ENCODE results near the gene GGCX.
A peak's percentile ranks its signal among the peaks of the same experiment; 100 is the strongest.

GRCh38 chr2:85551698-85552678 is 9.3 kb downstream of the GGCX start:
- TF ChIP-seq CTCF (IDR thresholded peaks at IDR 0.05) (peak; percentile 85 to 94 (median 94)), POLR2AphosphoS5 (IDR thresholded peaks at IDR 0.05) (peak in 2 of 3 donors; percentile 35 to 53)
